DOHH2 (cell line): ENCODE results near the gene ADARB1.

ENCODE experiments used
- CTCF ChIP-seq: fragments of 200-600 bp; sonication (generic); IDR thresholded peaks from one replicate; pipeline ENCODE4 v1.5.1; 2014; ENCODE audit warnings: antibody characterized with exemption, mild to moderate bottlenecking, low read depth, low read length; ENCODE audit not compliant: poor library complexity, severe bottlenecking
- EZH2phosphoT487 ChIP-seq: fragments of 200-600 bp; sonication (generic); IDR thresholded peaks from 2 replicates; pipeline ENCODE4 v1.6.1; 2017; ENCODE audit warnings: borderline replicate concordance, mild to moderate bottlenecking, antibody characterized with exemption, low read length, moderate library complexity, mixed read lengths

- TF ChIP-seq CTCF: no peak
- no peak for TF ChIP-seq EZH2phosphoT487
Measured at GRCh38 chr21:45226540-45227326, 152.4 kb downstream of the ADARB1 start.
